OCI-LY1 (cell line): Measurements from ENCODE around the gene EHMT2.

Experiments
- H2AFZ ChIP-seq: fragments of 200-600 bp; sonication (generic), shearing (Covaris generic); 2 replicates; pipeline ENCODE4 v1.6.0; 2014; ENCODE audit warnings: antibody characterized with exemption, mild to moderate bottlenecking, low read length
- H3F3A ChIP-seq: fragments of 200-600 bp; sonication (generic), shearing (Covaris generic); 2 replicates; pipeline ENCODE4 v1.6.0; 2014; ENCODE audit warnings: mild to moderate bottlenecking, antibody characterized with exemption, low read length, moderate library complexity; ENCODE audit not compliant: insufficient read depth
- H3K27ac ChIP-seq: fragments of 200-600 bp; sonication (generic); 2 replicates; pipeline ENCODE4 v1.5.1; 2014; ENCODE audit warnings: low read length, mixed run types, mild to moderate bottlenecking, low read depth; ENCODE audit not compliant: poor library complexity, severe bottlenecking
- H3K27me3 ChIP-seq: fragments of 200-600 bp; sonication (generic); 2 replicates; pipeline ENCODE4 v1.6.0; 2014; ENCODE audit warnings: antibody characterized with exemption, mild to moderate bottlenecking, low read length, moderate library complexity; ENCODE audit not compliant: insufficient read depth
- H3K36me3 ChIP-seq: fragments of 200-600 bp; sonication (generic); 2 replicates; pipeline ENCODE4 v1.6.1; 2014; ENCODE audit warnings: mild to moderate bottlenecking, antibody characterized with exemption, low read length, moderate library complexity, mixed read lengths; ENCODE audit not compliant: insufficient read depth
- H3K4me1 ChIP-seq: fragments of 200-600 bp; sonication (generic); 2 replicates; pipeline ENCODE4 v1.5.1; 2014; ENCODE audit warnings: mild to moderate bottlenecking, low read length, moderate library complexity; ENCODE audit not compliant: insufficient read depth, severe bottlenecking
- H3K4me2 ChIP-seq: fragments of 200-600 bp; sonication (generic), shearing (Covaris generic); 2 replicates; pipeline ENCODE4 v1.6.1; 2014; ENCODE audit warnings: low read length
- H3K4me3 ChIP-seq: fragments of 200-600 bp; sonication (generic); 2 replicates; pipeline ENCODE4 v1.5.1; 2014; ENCODE audit warnings: low read length, low read depth, mild to moderate bottlenecking, mixed read lengths; ENCODE audit not compliant: poor library complexity, severe bottlenecking
- H3K79me2 ChIP-seq: fragments of 200-600 bp; shearing (Covaris generic); 2 replicates; pipeline ENCODE4 v1.6.1; 2016; ENCODE audit warnings: mixed run types, low read length, mixed read lengths; ENCODE audit not compliant: insufficient read depth
- H3K9ac ChIP-seq: fragments of 200-600 bp; sonication (generic), shearing (Covaris generic); 2 replicates; pipeline ENCODE4 v1.6.1; 2014; ENCODE audit warnings: mild to moderate bottlenecking, low read length, mixed read lengths
- H3K9me2 ChIP-seq: fragments of 200-600 bp; sonication (generic), shearing (Covaris generic); 2 replicates; pipeline ENCODE4 v1.6.1; 2014; ENCODE audit warnings: low read depth, mild to moderate bottlenecking, low read length, mixed read lengths
- H3K9me3 ChIP-seq: fragments of 200-600 bp; shearing (Covaris generic); 2 replicates; pipeline ENCODE4 v1.6.1; 2014; ENCODE audit warnings: low read length, mixed read lengths
- H4K20me1 ChIP-seq: fragments of 200-600 bp; sonication (generic), shearing (Covaris generic); 2 replicates; pipeline ENCODE4 v1.6.0; 2016; ENCODE audit warnings: mild to moderate bottlenecking, low read length; ENCODE audit not compliant: insufficient read depth
- CTCF ChIP-seq: fragments of 200-600 bp; sonication (generic), shearing (Covaris generic); IDR thresholded peaks from 2 replicates; pipeline ENCODE4 v1.5.1; 2017; ENCODE audit warnings: mild to moderate bottlenecking, antibody characterized with exemption, low read length, moderate library complexity, mixed read lengths
- EZH2 ChIP-seq: fragments of 200-600 bp; sonication (generic), shearing (Covaris generic); IDR thresholded peaks from 2 replicates; pipeline ENCODE4 v1.8.0; 2017; ENCODE audit warnings: borderline replicate concordance, mixed run types, mild to moderate bottlenecking, antibody characterized with exemption, low read length, moderate library complexity, mixed read lengths

The EHMT2 gene

GRCh38 chr6:31920811-31921210 lies 23.3 kb upstream of the EHMT2 start:
- Histone ChIP-seq H3F3A (no peaks in the 10 kb centered on the region), H3K4me2 (no peak overlapping the region), H3K27ac (no peak overlapping the region), H3K9ac (no peak overlapping the region), H3K36me3 (no peaks in the 10 kb centered on the region; the same call in 1 of the 2 replicates), H3K4me1 (no peaks in the 10 kb centered on the region), H3K79me2 (no peaks in the 10 kb centered on the region), H3K4me3 (no peak overlapping the region), H4K20me1 (no peaks in the 10 kb centered on the region), H3K27me3 (peaks cover 2% of the 10 kb centered on the region; the same call in 1 of the 2 replicates), H2AFZ (no peak overlapping the region), H3K9me2 (no peaks in the 10 kb centered on the region), H3K9me3 (no peaks in the 10 kb centered on the region)
- TF ChIP-seq EZH2 (no peak), CTCF (no peak)

GRCh38 chr6:31919624-31920303 lies 22.3 kb upstream of the EHMT2 start:
- no peaks in the 10 kb centered on the region for H3K79me2 ChIP-seq
- no peaks in the 10 kb centered on the region for H4K20me1 ChIP-seq
- no peaks in the 10 kb centered on the region for H3K9me3 ChIP-seq
- H3K27me3 ChIP-seq, result no peaks in the 10 kb centered on the region
- H3K9me2 ChIP-seq, result no peaks in the 10 kb centered on the region
- no peaks in the 10 kb centered on the region for H3K36me3 ChIP-seq
- H3K4me1 ChIP-seq, result no peaks in the 10 kb centered on the region
- TF ChIP-seq EZH2, result no peak
- TF ChIP-seq CTCF, result no peak
- H3K4me2 ChIP-seq, result no peak overlapping the region
- H2AFZ ChIP-seq, result no peak overlapping the region
- H3K4me3 ChIP-seq, result no peak overlapping the region
- H3F3A ChIP-seq, result no peaks in the 10 kb centered on the region
- no peak overlapping the region for H3K27ac ChIP-seq
- no peak overlapping the region for H3K9ac ChIP-seq

GRCh38 chr6:31918069-31918720 lies 20.7 kb upstream of the EHMT2 start:
- H4K20me1 ChIP-seq, result no peaks in the 10 kb centered on the region
- TF ChIP-seq CTCF (no peak), EZH2 (no peak)
- no peaks in the 10 kb centered on the region for H3K9me2 ChIP-seq
- no peaks in the 10 kb centered on the region for H3K4me1 ChIP-seq
- H3F3A ChIP-seq, result no peaks in the 10 kb centered on the region
- H2AFZ ChIP-seq, result no peak overlapping the region
- no peak overlapping the region for H3K27ac ChIP-seq
- H3K9me3 ChIP-seq, result no peaks in the 10 kb centered on the region
- H3K9ac ChIP-seq, result no peak overlapping the region
- H3K79me2 ChIP-seq, result no peaks in the 10 kb centered on the region
- no peaks in the 10 kb centered on the region for H3K27me3 ChIP-seq
- H3K36me3 ChIP-seq, result no peaks in the 10 kb centered on the region
- no peak overlapping the region for H3K4me3 ChIP-seq
- H3K4me2 ChIP-seq, result no peak overlapping the region
